ENCODE measurements around the gene CEP55.
"Not testable (repeated sequence)": the region's sequence is repeated elsewhere in the genome, so short reads cannot be mapped to it uniquely, and the experiment has no call there.

The CEP55 gene

DNA sequence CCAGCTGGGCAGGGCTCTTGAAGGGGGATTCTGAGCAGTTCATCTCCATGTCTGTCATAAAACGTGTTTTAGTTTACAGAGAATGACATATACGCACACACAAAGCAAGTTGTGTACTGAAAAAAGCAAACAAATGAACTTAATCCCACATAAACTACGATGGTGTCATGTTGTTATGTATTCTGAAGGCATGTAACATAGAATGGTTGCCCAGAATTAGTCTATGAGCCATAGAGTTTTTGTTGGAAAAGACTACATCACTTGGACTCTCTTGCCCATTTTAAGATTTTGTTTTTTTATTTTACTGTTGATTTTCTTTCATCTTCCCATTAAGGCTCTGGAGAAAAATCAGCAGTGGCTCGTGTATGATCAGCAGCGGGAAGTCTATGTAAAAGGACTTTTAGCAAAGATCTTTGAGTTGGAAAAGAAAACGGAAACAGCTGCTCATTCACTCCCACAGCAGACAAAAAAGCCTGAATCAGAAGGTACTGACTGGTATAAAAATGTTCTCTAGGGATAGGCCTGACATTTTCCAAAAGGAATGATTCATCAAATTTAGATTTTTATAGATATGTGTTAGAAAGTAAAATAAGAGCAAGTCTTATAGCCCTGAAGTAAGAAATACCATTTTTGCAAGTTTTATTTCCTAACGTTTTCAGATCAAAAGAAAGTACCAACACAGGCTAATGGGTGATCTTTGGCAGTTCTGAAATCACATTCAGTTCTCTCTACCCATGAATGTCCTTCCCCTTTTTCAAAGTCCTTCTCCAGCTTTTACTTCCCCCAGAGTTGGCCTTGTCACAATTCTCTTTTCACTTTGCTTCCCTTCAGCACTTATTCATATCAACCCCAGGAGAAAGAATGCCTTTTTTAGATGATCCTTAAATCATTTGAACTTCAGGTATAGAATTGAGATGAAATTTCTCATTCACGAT, 18.9 kb downstream of the CEP55 start:
- no peak for DNase-seq

- DNase-seq: no peak
These were observed 19.6 kb downstream of the CEP55 start for GRCh38 chr10:93516006-93516380.

GRCh38 chr10:93518531-93518930, 22.1 kb downstream of the CEP55 start:
- DNase-seq: no peak

- DNase-seq: no peak
These were observed 38.9 kb downstream of the CEP55 start for GRCh38 chr10:93535293-93535692.

DNA sequence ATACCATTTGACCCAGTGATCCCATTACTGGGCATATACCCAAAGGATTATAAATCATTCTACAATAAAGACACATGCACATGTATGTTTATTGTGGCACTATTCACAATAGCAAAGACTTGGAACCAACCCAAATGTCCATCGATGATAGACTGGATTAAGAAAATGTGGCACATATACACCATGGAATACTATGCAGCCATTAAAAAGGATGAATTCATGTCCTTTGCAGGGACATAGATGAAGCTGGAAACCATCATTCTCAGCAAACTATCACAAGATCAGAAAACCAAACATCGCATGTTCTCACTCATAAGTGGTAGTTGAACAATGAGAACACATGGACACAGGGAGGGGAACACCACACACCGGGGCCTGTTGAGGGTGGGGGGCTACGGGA, 44.5 kb downstream of the CEP55 start:
- not testable (repeated sequence) for DNase-seq

DNA sequence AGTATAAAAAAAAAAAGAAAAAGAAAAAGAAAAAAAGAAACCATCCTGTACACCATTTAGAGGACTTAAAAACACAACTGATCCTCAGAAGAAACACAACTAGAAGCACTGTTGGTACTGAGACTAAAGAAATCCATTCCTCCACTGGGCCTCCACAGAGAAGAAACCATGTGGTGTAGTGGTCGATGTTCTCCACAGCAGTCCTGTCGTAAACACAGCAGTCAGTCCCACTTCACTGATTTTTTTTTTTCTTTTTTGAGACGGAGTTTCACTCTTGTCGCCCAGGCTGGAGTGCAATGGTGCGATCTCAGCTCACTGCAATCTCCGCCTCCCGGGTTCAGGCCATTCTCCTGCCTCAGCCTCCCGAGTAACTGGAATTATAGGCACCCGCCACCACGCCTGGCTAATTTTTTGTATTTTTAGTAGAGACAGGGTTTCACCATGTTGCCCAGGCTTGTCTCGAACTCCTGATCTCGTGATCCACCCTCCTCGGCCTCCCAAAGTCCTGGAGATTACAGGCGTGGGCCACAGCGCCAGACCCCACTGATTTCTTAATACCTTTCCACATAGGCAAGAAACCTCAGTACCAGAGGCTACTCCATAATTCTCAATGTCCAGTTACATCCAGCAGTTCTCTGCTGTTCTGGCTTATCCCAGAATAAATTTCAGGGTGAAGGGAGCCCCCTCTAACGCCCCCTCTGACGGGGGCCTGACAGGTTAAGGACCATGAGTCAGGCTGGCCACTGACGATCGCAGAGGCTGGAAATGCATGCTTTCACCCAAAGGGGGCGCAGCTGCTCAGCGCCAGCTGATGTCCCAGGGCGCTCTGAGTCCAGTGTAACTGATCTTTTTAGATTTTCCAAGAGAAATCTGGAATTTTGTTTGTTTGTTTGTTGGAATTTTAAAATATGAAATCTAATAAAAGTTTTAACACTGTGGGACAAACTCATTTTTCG, 45.3 kb downstream of the CEP55 start:
- DNase-seq: no peak

- no peak for DNase-seq
These were observed 46.0 kb downstream of the CEP55 start for GRCh38 chr10:93542358-93542791.

DNA sequence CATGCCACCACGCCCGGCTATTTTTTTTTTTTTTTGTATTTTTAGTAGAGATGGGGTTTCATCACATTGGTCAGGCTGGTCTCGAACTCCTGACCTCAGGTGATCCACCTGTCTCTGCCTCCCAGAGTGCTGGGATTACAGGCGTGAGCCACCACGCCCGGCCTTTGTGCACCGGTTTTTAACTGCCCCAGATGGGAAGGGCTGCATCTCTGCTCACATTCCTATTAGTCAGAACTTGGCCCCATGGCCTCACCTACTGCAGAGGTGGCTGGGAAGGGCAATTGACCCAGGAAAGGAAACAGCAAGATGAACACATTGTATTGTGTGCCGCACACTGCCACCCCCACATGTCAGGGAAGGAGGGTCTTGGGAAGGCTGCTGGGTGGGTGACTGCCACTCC, 50.6 kb downstream of the CEP55 start:
- DNase-seq: not testable (repeated sequence)

- DNase-seq: no peak
These were observed 51.1 kb downstream of the CEP55 start for GRCh38 chr10:93547522-93547921.

GRCh38 chr10:93548376-93549071, 52.1 kb downstream of the CEP55 start:
- DNase-seq: no peak

DNA sequence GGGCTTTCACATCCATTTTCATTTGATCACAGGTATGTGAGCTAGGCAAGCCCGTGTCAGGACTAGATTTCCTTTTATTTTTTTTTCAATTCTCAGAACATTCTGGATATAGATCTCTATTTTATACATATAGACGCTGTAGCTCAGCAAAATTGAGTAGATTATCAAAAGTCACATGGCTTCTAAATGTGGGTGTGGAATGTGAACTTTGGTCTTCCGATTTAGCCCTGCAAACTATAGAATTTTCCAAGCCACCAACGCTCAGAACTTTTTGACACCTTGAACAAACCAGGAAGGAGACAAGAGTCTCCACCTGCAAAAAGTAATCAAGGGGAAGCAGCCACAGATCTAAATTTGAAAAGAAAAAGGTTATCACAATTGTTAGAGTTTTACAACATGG, 54.2 kb downstream of the CEP55 start:
- DNase-seq: no peak

DNA sequence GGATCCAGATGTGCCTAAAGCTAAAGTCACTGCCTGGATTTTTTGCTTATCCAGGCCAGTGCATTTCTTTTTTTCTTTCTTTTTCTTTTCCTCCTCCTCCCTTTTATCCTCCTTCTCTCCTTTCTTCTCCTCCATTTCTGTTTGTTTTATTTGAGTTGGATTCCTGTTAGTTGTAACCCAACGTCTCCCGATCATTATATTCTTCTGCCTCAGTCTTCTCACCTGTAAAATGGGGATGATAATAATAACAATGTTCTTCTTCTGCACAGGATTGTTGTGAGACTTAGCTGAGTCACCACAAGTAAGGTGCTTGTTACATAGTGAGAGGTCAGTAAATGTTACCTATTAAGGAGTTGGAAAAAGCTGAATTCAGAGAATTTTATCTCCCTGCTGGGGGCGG, 56.4 kb downstream of the CEP55 start:
- no peak for DNase-seq

- DNase-seq: no peak
These were observed 57.3 kb downstream of the CEP55 start for GRCh38 chr10:93553482-93554315.

DNA sequence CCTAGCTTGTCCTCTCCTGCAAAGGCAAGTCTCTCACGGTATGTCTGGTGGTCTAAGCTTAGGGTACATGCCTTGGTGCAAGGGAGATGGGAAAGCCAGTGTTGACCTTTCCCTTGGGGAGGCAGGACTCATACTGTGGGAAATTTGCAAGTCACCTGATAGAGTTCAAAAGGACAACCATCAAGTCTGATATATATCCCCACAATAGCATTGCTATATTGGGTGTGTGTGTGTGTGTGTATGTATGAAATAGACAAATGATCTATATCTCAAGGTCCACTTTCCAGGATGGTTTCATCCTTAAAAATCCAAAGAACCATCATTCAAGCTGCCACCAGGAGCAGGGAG, 57.9 kb downstream of the CEP55 start:
- DNase-seq: no peak

- peak; percentile 13 for DNase-seq
These were observed 58.5 kb downstream of the CEP55 start for GRCh38 chr10:93554760-93555432.

DNA sequence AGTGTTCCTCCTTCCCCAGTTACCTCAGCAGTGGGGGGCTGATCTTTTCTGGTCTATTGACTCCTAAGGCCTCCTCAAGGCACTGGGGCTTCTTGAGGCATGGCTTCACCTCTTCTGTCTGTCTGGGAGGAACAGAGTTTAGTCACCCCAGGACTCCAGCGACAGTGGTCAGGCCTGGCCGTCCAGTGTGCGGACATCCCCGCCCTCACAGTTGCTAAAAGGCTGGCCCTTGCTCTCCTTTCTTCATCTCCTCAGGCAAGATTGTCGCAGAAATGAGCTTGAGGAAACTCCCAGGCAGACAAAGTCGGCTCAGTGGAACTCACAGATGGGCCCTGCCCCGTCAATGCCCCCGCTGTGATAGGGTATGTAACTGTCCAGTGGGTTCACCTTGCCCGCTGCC, 63.1 kb downstream of the CEP55 start:
- no peak for DNase-seq

DNA sequence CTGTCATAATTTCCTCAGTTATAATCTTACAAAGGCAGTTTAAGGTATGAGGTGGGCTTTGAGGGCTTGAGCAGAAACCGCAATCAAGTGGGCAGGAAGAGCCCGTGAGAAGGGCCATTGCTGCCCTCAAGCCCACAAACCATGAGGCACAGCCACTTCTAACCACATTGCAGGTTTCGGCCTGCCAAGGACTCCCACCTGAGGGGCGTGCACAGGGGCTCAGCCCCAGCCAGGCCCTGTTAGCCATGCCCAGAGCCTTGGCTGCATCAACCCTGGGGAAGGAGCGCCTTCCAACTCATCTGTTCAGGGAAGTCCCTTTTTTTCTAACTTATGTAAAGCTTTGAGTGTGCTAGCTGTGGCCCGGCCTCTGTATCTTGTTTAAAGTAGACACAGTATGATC, 64.1 kb downstream of the CEP55 start:
- DNase-seq: no peak

DNA sequence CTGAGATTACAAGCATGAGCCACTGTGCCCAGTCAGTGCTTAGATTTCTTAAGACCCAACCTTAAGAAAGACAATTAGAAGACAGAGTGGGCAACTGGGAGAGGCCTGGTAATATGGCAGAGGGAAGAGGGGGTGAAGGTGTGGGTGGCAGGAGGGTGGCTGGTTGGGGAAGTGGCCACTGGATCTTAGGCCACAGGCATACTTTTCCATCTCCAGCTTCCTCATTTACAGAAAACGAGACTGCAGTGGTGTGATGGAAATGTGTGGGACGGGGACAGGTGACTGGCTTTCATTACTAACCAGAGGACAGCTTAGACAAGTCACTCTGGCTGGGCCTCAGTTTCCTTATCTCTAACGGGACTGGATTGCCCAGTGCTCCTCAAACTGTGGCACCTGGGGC, 69.0 kb downstream of the CEP55 start:
- DNase-seq: no peak

GRCh38 chr10:93566435-93567276, 70.2 kb downstream of the CEP55 start, which contains the start of gene FFAR4:
FFAR4 (plus strand) TSS chr10:93566665; CDS start chr10:93566721, 56 bp downstream.
- no peak for DNase-seq

DNA sequence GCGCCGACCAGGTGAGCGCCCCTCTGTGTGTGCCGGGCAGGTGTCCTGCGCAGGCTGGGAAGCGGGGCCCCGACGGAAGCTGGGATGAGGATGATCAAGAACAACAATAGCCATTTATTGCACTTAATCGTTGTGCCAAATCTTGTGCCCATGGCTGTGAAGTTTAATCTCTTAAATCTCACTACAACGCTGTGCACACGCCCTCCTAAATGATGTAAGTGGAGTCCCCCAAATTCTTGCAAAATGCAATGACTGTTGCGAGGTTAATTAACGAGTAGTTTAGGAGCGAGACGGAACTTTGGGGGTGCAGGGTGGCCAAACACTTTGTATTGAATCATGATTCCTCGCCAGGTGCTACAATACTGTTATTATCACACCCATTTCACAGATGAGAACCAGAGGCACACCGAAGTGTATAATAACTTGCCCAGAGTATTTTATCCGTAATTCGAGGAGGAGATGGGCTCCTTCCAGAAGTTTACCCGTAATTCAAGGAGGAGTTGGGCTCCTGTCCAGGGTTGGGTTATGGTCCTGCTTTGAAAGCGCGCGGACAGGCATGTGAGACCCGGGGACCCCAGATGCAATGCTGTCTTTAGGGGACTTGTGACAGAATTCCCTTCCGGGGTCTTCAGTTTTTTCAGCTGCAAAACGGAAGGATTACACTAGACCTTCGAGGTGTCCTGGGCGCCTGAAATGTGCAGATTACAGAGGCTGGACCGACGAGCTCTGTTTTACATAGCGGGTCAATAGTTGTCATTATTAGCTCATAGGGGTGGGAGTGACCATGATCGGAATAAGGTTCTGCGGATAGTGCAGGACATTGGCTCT, 71.1 kb downstream of the CEP55 start:
- no peak for DNase-seq
